ENCODE results near the gene FCER2.
"Not testable (repeated sequence)": the region's sequence is repeated elsewhere in the genome, so short reads cannot be mapped to it uniquely, and the experiment has no call there.

FCER2 gene

GRCh38 chr19:7645163-7645562 lies 56.8 kb downstream of the FCER2 start:
- DNase-seq = no peak

DNA sequence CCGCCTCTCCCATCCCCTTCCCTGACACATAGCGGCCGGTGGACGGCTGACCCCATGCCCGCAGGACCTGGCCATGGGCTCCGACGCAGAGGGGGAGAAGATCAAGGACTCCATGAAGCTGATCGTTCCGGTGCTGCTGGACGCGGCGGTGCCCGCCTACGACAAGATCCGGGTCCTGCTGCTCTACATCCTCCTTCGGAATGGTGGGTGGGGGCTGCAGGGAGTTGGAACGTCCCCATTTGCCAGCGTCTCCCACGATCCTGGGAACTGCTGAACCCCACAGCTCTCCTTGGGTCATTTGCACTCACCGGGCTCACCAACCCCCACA lies 57.4 kb downstream of the FCER2 start:
- no peak for DNase-seq

GRCh38 chr19:7643629-7644549 lies 58.0 kb downstream of the FCER2 start:
- DNase-seq = not testable (repeated sequence)

- no peak for DNase-seq
Observed at GRCh38 chr19:7643031-7643415, 58.9 kb downstream of the FCER2 start.

DNA sequence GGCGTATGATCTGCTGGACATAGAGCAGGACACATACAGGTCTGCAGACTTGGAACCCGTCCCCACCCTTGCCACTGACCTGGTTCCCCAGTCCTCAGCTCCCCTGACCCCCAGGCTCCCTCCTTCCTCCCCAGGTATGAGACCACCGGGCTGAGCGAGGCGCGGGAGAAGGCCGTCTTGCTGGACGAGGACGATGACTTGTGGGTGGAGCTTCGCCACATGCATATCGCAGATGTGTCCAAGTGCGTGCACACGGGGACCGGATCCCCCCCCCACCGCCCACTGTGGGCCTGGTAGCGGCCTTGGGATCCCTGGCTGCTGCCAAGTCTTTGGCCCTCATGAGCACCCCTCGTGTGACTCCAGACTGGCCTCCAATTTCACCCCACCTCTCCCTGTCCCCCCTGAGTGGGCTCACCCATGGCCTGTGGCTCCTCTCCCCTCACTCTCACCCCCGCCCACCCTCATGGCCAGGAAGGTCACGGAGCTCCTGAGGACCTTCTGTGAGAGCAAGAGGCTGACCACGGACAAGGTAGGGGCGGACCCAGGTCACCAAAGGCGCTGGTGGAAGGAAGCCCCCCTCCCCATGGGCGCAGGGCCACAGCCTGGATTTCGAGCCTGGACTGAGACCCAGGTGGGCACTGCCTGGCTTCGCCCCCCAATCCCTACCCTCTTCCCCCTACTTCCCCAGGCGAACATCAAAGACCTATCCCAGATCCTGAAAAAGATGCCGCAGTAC lies 59.5 kb downstream of the FCER2 start:
- DNase-seq = no peak

- no peak for DNase-seq
Observed at GRCh38 chr19:7641290-7642276, 60.3 kb downstream of the FCER2 start.

DNA sequence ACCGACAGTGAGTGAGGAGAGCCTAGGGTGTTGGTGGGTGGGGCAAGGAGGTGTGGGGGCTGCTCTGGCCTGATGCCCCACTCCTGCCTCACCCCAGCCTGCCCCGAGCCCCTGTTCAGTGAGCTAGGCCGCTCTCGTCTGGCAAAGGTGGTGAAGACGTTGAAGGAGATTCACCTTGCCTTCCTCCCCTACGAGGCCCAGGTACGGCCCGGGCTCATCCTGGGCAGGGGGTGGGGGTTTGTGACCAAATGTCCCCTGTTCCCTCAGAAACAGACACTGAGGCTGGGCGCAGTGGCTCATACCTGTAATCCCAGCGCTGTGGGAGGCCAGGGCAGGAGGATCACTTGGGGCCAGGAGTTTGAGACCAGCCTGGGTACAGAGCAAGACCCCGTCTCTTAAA lies 61.1 kb downstream of the FCER2 start:
- DNase-seq = no peak

- no peak for DNase-seq
Observed at GRCh38 chr19:7639863-7640348, 62.0 kb downstream of the FCER2 start.

GRCh38 chr19:7638802-7639465 lies 63.0 kb downstream of the FCER2 start:
- no peak for DNase-seq
